CD4-positive, alpha-beta T cell treated with Interferon gamma for 1 hour (primary cell): ENCODE results near the gene CSH2.

Experiments
- DNase-seq: peaks from one replicate; pipeline ENCODE4 v3.0.0-alpha.2; 2020

CSH2 gene

DNA sequence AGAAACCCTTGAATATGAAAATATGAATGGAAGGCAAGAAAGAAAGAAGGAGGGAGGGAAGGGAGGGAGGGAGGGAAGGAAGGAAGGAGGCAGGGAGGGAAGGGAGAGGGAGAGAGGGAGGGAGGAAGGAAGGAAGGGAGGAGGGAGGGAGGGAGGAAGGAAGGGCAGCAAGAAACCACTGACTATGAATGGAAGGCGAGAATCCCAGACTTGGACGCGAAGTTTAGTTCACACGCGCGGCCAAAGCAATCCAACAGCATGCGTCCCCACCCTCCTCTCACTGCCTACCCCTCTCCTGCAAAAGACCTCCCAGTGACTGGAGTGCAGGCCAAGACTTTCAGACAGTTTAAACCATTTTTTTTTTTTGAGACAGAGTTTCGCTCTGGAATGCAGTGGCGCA is 23.1 kb downstream of the CSH2 start:
- no peak for DNase-seq

DNA sequence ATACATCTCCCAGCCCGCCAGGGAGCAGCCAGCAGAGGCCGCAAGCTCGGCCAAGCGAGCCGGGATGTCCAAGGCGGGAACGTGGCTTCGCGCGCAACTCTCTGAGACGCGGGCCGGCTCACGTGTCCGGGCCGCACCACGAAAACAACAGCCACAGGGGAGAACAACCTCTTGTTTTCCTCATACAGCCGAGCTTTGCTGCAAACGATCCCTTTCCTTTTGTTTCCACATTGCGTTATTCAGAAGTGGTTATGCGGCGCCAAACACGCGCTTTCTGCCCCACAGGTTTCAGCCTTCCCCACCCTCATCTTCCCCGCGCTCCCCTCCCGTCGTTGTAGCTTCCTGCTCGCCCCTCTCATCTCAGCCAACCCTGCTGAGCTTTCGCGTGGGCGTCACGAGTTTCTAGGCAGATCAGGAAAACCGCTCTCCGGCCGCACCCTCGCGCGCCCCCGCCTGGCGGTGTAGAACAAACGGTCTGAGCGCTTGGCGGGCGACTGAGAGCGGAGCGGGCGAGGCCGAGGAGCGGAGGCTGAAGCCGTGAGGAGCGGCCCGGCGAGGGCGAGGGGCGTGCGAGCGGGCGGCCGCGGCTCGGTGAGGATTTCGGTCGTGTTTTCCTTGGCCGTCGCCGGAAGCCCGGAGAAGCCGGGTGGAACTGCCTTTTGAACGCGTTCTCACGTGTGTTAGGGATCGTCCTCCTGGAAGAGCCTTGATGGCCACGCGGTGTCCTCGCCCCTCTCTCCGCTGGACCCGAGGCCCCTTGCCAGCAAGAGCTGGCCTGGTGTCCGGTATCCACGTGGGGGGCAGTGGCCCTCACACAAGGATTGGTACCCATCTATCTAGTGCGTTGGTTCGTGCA is 24.4 kb downstream of the CSH2 start:
- peak; percentile 94 for DNase-seq

DNA sequence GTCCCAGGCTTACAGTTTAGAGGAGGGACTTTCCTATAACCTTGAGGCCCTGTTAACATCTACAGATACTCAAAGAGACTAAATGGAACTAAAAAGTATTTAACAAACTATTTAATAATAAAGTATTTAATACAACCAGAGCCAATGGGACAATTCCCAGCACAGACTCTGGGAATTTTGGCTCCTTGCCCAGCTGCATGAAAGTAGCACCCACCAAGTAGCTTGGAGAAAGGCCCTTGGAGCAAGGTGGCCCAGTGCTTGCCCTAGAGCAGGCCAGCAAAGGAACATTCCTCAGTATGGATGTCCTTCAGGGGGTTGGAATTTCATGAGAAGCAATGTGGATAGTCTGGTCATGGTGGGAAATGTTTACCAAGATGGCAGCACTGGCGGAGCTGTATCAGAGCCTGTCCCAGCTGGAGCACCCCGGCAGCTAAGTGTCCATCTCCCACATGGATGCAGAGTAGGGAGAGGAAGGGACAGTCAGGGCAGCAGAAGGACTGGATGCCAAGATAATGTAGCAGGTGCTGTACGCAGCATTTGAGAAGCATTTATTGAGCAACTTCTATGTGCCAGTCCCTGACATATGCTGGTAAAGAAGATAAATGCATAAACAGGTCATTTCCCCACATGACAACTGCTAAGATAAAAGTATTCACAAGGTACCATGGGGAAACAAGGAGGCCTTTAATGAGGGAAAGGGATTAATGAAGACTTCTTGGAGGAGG is 25.8 kb downstream of the CSH2 start:
- DNase-seq: no peak

DNA sequence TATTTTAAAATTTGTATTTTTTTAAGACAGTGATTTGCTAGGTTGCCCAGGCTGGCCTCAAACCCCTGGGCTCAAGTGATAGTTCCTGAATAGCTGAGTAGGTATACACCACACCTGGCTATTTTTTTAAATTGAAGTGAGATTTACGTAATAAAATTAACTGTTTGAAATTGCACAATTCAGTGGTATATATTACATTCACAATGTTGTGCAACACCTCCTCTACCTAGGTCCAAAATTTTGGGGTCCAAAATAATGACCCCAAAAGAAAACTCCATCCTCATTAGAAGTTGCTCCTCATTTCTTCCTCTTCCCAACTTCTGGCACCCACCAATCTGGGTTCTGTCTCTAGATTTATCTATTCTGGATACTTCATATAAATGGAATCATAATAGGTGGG is 28.0 kb downstream of the CSH2 start:
- no peak for DNase-seq

DNA sequence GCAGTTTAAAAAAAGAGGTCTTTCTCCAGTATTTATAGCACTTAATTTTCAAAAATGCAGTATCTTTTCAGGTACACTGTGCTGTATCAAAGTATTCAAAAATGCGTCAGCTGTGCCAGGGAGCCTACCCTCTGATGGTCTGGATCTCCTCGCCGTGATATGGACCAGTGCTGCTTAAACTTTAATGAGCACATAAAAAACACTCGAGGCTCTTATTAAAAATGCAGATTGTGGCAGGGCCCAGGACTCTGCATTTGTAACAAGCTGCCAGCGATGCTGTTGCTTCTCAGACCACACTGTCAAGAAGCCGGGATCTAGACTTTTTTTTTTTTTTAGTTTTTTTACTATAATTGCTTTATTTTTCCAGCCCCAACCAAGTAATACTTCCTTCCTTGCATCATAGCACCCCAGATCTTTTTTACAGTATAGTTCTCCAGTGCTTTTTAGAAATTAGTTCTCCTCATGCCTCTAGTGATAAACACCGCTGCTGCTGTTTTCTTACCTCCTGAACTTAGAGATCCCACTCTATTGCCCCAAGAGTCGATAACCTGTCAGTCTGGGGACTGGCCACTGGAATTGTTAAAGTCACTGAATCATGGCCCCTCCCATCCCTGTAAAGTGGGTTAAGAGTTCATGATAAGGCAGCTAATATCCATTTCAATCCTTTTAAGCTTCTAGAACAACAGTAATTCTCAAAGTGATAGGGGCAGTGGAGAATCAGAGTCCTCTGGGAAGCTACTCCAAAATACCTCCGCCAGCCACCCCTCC is 29.4 kb downstream of the CSH2 start:
- DNase-seq: no peak

DNA sequence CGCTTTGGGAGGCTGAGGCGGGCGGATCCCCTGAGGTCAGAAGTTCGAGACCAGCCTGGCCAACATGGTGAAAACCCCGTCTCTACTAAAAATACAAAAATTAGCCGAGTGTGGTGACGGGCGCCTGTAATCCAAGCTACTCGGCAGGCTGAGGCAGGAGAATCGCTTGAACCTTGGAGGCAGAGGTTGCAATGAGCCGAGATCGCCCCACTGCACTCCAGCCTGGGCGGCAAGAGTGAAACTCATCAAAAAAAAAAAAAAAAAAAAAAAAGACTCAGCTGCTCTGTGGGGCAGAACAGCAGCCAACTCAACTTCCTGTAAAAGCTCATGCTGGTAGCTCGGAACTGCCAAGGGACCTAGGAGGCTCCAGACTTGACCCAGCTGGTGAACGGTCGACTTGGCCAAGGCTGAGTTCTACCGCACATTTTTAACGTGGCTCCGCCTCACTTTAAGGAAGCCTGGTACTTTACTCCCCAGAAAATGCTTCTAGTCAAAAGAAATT is 30.0 kb downstream of the CSH2 start:
- DNase-seq: peak; percentile 73

DNA sequence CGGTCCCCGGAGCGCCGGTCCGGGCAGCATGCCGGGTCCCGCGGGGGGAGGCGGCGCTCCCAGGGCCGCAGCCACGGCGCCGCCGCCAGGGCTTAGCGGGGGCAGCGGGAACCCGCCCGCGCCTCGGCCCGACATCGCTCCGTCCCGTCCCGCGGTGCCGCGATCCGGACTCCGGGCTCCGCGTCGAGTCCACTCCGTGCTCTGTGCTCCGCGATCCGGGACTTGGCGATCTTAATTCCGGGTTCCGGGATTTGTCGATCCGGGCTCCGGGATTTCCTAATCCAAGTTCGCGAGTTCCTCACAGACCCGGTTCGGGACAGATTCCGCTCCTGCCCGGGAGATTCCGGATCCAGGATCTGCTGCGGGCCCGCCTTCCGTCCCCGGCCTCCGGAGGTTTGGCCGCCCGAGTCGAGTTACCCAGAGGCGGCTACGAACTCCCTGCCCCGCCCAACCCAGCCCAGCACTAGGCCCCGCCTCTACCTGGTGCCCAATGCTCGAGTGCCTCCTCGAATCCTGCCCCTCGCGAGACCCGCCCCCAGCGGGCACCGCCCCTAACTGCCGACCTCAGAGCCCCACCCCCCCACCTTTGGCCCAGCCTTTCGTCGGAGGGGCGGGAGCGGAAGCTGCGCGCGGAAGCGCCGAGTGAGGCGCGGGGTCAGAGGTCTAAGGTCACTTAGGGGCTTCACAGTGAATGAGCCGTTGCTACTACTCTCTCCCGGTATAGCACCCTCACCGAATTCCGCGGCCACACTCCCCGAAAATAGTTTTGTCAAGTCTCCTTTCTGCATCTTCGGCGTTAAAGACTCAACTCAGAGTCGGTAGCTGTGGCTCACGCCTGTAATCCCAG is 30.7 kb downstream of the CSH2 start, which contains the start of gene SMARCD2:
Gene SMARCD2 (minus strand): TSS at position 146 of the 847 bp plus-strand sequence. CDS start 11 bp downstream, at position 135.
- peak; percentile 98 for DNase-seq

DNA sequence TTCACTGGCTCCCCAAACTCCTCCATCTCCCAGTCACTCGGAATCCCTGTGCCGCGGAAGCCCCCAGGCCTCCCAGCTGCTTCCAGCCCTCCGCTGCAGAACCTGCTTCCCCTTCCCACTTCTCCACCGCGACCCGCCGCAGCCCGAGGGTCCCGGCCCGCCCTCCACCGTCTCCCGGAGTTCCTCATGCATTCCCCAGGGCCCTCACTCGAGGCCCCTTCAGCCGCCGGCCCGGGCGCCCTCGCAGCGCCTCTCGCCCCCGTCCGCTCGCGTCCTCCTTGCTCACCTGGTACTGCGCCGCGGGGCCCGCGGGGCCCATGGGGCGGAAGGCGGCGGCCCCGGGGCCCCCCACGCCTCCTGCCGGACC is 31.3 kb downstream of the CSH2 start:
- DNase-seq: no peak

DNA sequence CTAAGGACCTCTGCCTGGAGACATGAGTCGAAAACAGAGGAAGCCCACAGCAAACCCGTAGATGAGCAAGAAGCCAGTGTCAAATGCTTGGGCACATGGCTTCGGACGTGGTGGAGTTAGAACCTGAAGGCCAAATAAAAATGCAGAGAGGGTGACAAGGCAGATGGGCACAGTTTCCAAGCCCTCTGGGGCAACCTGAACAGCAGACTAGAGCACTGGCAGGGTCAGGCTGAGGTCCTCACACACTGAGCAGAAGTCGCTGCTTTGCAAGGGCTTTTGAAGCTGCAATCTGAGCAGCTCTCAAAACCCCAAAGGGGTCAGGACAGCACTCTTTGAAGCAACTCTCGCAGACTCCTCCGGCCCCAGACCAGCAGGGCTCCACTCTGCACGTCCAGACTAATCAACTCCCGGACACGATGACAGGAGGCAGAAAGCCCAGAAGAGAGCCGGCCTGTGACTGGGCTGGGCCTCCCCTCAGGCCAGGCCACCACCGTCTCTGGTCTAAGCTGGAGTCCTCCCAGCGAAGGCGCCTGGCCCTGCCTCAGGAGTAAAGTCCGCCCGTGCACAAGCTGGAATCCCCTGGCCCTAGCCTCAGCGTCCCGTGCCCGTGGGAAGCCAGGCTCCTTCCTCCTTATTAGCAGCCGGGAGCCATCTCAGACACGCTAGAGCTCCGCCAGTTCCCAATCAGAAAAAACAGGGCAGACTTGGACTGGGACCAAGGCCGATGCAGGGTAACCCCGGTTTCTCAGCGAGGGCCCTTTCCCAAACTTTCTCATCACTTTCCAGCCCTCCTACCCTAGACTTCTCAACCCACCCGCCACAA is 31.9 kb downstream of the CSH2 start:
- no peak for DNase-seq

DNA sequence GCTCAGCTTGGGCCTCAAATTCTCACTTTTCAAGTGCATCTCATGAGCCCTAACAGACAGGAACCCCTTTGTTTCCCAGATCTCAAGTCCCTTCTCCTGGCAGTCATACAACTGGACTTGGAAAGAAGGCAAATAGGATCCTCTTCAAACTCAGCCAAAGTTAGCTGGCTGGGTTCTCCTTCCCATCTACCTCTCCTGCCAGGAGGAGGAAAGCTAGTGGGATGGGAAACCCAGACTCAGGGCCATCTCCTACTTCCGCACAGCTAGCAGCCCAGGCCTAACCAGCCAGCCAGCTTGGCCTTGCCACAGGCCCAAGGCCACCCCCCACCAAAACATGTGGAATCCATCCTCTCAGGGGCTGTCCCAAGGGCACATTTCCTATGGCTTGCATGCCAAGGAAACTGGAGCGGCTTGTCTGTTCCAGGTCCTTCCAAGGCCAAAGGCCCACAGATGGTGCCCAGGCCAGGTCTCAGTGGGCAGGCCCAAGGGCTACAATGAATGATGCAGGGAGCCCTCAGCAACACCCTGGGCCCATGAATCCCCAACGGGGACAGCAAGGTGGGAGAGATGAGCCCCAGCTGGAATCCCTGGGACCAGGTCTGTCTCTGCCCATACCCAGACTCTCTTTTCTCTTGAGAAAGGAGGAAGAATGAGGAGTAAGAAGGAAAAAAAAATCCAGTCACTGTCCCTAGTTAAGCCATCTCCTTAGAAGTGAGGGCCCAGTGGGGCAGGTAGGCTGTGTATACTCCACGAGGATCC is 32.7 kb downstream of the CSH2 start:
- no peak for DNase-seq

DNA sequence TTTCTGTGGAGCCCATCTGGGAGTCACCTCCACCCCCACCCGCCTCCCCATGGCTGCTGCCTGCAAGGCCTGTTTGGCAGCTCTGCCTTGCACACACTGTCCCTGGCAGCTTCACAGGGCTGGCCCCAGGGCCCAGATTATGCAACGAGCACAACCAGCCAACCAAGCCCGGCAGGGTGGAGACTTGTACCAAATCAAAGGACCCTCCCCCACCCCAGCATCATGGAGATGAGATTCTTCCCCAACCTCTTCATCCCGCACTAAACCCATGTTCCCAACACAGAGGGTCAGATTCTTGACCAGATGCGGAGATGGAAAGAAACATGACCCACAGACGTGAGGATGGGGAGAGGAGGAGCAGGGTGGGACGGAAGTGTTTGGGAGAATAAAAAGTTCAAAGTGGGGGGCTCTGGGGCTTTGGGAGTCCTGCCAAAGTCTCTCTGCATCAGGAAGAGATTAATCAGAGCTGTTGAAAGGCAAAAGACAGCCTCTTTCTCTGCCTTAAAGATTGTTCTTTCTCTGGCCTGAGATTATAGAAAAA is 34.8 kb downstream of the CSH2 start:
- DNase-seq: no peak

DNA sequence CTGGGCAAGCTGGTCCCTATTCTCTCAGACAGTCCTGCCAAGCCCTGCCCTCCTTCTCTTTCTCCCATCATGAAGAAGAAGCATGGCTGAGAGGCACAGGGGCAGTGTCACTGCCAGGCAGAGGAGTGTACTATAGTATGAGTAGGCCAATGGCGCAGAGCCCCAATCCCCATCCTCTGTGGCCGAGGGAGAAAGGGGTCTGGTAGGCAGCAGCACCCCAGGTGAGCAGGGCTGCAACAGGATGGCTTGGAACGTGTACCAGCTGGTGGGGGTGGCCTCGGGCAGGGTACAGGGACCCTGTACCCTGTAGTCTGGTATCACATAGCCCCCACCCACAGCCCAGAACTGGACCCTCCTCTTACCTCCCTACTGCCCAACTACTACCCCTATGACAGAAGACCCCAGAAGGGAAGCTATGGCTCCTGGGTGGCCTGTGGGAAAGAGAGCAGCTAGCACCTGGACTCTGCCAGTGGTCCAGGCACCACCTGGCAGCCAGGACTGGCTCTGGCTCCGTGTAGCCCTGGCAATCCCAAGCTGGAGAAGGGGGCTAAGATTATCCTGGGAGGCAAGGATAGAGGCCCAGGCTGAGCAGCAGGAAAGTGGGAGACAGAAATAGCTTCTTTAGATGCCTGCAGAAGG is 35.4 kb downstream of the CSH2 start:
- DNase-seq: no peak

DNA sequence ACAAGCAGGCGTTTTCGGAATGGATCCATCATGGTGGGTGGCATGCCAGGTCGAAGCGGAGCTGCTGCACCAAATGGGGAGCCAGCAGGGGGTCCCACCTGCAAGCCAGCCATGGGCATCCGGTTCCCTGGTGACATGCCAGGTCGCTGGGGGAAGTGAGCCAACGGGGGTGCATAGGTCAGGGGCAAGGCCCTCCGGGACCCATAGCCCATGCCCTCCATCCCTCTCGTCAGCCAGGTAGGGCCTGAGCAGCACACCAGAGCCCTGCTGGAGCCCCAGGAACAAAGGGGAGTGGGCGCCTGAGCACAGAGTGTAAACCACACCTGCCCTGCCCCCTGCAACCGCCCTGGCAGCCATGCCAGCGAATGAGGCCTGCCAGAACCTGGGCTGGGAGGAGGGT is 36.0 kb downstream of the CSH2 start:
- DNase-seq: no peak

DNA sequence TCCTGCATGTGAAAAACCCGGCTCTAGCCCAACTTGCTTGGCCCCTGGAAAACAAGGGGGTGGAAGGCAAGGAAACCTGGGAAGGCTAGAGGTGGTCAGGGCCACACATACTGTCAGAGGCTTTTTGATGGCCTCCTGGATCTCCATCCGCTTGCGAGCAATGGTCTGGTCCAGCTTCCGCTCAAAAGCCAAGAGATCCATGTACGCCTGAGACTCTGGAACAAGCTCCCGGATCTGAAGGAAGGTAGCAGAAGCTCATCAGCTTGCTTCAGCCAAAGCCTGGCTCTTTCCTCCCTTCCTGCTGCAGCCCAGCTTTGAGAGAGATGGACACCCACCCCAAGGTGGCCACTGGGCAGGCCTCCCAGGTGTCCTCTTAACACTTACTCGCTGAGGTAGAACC is 36.7 kb downstream of the CSH2 start:
- no peak for DNase-seq

DNA sequence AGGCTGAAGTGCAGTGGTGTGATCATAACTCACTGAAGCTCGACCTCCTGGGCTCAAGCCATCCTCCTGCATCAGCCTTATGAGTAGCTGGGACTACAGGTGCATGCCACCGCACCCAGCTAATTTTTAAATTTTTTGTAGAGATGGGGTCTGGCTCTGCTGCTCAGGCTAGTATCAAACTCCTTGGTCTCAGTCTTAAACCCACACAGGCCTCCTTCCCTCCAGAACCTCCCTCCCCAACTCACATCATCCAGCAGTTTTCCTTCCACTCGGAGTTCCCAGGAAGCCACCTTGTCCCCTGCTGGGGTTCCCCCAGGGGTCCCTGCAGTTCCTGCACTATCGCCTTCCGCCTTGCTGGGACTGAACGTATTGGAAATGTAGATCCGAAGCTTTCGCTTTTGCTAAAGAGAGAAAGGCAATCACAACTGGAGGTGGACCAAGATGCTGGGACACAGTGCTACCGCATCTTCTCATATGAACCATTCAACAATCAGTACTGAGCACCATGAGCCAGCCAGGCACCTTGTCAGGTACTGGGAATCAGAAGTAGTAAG is 38.2 kb downstream of the CSH2 start:
- no peak for DNase-seq

DNA sequence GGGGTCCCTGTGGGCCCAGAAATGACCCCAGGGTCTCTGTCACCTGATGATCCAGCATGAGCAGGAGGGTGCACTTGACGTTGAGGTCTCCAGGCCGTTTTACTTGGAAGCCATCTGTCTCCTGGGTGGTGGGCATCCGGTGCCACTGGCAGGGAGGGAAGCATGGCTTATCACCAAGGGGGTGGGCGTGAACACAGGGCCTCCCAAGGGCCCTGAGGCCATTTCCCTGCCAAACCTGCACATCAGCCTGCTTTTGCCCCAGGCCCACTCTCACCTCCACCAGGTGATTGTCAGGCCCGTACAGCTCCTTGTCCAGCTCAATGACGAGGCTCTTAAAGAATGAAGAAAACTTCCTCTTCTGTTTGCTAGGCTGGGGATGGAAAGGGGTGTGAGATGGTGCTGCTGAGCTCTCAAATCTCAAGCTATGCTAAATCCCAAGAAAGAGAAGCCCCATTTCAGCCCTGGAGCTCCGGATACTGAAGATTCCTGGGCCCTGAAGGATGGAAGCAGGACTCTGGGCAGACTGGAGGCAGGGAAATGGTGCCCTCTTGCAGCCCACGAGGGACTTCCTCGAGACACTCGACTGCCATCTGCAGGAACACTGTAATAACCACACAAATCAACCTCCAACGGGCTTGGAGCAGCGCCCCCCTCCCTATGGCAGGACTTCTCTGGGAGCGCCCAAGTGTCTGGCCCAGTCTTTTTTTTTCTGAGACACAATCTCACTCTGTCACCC is 38.9 kb downstream of the CSH2 start:
- peak; percentile 65 for DNase-seq

DNA sequence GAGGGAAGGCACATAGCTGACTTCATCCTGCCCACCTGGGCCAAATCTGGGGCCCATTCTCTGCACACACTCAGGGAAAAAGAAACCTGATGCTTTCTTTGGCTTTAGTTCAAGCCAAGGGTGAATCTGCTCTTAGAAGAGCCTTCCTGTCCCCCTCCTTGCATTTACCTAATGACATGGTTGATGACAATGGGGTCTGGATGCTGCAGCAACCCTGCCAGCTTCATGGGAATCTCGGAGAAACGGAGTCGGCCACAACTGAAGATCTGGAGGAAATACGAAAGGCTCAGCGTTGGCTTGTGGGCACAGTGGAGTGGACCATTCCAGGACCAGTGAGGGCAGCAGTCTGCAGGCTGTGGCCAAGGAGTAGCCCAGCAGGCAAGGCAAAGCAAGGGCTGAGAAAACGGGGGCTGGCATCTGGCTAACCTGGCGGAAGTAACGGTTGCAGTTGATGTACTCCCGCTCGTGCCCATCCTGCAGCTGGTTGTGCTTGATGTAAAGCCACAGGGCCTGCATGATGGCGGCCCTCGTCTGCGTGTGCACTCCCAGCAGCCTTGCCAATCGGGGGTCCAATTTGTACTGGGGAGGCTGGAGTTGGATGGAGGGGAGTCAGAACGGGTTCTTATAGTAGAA is 39.6 kb downstream of the CSH2 start:
- DNase-seq: no peak

DNA sequence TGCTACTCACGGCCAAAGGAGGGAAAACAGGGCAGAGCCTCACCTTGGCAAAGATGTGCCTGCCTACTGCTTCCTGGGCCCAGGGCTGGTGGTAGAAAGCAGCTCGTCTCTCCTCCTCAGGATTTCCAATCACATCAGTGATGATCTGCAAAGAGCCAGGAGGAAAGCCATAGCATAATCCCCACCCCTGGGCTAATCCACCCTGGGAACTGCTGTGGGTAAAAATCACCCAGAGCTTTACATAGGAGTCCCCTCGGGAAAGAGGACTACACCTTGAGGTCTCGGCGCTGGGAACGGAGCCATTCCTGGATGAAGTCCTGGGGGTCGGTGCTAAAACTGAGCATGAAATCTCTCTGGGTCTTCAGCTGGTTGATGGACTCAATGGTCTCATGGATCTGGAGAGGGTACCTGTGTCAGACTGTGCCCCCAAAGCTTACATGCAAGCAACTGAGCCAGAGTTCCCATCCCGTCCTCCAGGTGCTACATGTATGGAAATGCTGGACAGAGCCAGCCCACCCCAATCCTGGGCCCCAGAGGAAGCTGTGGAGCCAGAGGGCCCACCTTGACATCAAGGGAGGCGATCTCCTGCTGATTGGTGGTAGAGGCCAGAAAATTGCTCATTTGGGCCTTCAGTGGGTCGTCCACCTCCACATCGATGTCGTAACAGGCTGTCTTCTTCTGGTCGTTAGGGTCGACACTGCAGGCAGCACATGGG is 40.3 kb downstream of the CSH2 start:
- no peak for DNase-seq
